NCI-H2196 treated with DMSO at 0.1 percent for 48 hours (cell line): Measurements from ENCODE around the gene RFT1.

Experiments
- DNase-seq: peaks from one replicate; lab custom pipeline; 2025; ENCODE audit not compliant: unreplicated experiment; lab: John Stamatoyannopoulos, UW

The RFT1 gene

DNA sequence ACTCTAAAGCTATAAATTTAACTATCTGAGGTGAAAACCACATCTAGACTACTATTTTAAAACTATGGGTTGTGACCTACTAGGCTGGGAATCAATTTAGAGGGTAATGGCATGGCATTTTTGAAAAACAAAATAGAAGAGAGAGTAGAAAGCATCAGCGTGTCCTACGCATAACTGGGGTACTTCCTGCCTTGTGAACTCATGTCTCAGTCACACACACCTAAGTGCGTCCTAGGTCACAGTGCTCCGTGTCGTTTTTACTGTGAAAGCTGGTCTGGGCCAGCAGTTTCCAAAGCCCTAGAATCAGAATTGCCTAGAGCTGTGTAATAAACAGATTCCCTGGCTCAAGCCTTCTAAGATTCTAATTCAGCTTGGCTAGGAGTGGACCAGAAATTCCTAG lies 32.3 kb downstream of the RFT1 start:
- no peak for DNase-seq

DNA sequence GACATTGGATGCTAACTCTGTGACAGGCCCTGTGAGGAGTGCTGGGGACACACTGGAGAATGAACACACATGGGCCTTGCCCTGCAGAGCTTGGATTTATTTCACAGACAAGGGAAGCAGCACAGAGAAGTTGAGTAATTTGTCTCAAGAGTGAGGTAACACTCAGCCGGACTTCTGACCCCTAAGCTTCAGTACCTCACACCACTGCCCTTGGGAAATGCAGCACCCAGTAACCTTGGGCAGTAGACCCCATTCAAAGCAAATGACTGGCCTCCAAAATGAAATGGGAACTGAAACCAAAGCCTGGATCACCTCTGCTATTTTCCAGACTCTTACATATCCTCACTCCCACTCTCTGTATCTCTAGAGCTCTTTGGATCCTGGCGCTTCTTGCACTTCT lies 37.3 kb downstream of the RFT1 start:
- DNase-seq, result no peak

- no peak for DNase-seq
Measured at GRCh38 chr3:53092216-53092615, 38.0 kb downstream of the RFT1 start.

GRCh38 chr3:53091011-53091410 lies 39.2 kb downstream of the RFT1 start:
- no peak for DNase-seq

DNA sequence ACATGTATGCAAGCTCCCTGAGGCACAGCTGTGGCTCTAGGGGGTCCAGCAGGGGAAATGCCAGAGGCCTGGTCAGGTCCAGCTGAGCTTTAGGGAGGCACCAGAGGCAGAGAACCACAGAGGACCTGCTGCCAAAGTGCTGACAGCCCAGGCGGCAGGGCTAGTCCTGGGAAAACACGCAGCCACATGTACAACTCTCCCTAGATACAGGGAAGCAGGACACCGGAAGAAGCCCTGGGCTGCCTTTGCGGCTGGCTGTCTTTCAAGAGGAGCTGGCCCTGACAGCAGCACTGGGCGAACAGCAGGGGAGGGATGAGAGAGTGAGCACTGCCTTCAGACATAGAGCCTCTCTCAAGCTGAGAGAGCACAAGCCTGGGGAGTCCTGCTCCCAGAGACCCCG lies 40.7 kb downstream of the RFT1 start:
- no peak for DNase-seq

DNA sequence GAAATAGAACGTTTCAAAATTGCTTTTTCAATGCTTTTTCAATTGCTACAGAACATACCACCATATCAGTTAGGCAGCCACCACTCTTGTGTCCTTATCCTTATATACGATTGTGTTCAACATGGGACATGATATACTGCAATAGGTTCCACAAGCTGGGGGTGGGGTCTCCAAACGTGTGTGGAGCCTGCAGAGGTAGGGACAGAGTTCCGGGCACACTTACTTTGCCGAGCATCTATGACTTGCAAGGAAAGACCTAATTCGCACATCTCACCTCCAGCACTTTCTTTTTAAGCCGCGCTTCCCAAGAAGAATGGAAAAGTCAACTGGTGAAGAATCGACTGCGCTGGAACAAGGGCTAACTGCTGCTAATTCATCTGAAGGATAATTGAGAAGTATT lies 44.8 kb downstream of the RFT1 start:
- DNase-seq, result no peak

DNA sequence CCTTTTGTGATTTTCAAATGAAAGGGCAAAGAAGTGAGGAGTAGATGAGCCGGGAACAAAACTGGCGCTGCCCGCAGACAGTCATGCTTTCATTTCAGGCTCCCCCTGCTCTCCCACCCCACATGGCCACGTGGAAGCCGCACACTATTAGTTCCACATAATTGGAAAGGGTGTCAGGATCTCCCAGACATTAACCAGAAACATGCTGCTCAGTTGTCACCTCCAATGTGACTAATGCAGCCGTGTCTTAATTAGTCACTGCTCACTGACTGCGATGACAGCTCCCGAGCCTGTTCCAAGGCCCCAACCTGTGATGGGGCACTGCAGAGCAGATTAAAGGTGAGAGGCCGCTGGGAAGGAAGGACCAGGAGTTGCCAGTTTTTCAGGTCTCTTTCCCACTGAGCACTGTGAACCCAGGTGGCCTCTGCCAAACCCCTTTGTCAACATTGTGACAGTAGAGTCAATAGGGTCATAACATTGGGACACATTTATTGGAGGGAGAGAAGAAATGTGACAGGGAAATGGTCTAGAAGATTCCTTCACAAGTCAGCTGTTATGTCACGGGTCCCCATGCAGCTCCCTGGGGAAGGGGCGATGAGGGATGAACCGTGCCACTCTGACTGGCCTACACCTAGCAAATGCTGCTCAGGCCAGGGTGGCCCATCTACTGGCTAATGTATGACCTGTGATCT lies 45.8 kb downstream of the RFT1 start:
- DNase-seq, result no peak

DNA sequence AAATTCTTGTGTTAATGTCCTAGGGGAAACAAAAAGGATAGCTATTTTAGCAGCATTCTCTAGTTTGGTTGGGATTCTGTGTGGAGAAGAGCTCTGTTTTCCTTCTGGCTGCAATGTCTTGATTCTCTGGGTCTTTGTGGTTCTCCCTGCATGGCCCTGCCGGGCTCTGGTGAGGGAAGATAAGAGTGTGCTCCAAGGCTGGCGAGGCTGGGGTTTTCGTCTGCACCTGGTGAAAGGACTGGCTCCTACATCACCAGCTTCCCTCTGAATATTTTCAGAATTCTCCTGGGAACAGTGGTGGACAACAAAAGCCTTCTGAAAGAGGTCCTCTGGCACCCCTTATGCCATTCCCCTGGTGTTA lies 46.3 kb downstream of the RFT1 start:
- DNase-seq, result no peak

GRCh38 chr3:53083521-53083920 lies 46.7 kb downstream of the RFT1 start:
- DNase-seq, result no peak

GRCh38 chr3:53082736-53083135 lies 47.5 kb downstream of the RFT1 start:
- DNase-seq, result no peak

DNA sequence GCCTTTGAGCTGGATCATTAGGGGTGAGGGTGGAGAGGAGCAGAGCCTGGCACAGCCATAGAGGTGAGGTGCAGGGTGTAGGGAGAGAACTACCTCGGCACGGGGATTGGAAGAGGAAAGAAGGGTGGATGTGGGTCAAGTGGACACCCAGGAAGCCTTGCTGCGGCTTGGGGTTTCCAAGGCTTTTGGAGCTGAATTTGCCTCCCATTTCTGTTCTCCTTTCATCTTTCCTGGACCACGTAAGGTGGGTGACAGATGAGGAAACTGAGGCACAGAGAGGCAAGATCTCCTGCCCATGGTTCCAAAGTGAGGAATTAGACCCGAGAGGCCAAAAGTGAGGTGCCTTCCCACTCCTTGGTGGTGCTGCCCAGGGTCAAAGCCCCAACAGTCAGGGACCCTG lies 48.9 kb downstream of the RFT1 start:
- no peak for DNase-seq

DNA sequence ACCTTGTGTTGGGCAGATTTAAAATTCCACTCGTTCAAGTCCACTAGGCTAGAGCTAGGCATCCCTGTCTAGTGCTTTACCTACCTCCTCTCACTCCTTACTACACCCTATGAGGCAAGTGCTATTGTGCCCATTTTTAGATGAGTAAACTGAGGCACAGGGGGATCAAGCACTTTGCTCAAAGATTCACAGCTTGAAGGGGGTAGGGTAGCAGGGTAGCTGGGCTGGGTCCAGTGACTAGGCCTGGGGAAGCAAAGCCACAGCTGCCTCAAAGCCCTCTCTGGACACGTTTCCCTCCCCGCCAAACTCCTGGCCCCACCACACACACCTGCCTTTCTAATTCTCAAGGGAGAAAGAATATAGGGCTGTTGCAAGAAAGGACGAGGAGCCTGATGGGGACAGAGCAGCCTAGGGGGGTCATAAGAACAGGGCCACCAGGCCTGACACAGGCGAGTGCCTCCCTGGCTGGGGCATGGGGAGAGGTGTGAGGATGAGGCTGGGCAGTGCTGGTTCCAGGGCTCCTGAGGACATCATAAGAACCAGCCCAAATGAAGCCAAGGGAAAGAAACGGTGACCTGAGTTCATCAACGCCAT lies 49.5 kb downstream of the RFT1 start:
- no peak for DNase-seq

DNA sequence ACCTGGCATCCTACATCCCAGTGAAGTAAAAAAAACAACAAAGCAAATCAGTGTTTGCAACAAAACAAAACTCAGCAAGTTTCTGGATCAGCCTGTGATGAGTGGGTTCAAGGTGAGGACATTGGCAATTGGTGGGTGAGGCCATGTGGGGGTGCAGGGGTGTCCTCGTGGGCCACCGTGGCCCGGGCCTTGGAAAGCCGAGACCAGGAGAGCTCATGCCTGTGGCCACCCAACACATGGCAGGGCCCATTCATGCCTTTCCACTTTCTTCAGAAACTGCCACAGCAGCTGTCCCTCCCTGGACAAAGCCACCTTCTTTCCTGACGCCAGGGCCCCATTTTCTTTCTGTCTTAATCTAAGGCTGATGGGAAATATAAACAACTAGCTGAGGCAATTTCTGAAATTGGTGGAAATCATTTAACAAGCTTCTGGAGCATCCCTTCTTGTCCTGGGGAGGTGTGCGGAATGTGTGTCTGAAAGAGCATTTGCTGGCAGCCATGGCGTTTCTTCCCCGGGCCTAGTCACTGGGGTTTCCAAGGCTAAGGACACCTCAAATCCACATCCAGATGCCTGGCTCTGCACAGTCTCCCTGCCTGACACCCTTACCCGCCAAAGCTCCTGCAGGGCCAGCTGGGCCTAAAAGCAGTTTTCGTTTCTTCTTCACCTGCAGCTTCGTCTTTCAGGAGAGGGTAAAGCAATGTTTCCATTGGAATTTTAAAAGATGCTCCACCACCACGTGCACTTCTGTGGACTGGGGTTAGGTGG lies 50.3 kb downstream of the RFT1 start:
- no peak for DNase-seq

DNA sequence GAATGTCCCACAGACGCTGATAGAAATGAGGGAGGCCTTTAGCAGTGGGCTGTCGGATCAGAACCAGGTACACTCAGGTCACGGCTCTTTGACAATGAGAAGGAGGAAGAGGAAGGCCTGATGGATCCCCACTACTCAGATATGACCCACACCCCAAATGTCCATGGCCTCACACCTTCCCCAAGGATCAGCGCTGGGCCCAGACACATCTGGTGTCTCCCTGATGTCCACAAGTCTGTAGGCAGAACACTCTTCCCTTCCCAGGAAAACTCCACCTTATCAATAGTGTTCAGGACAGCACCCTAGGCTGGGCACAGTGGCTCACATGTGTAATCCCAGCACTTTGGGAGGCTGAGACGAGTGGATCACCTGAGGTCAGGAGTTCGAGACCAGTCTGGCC lies 51.1 kb downstream of the RFT1 start:
- DNase-seq, result no peak

DNA sequence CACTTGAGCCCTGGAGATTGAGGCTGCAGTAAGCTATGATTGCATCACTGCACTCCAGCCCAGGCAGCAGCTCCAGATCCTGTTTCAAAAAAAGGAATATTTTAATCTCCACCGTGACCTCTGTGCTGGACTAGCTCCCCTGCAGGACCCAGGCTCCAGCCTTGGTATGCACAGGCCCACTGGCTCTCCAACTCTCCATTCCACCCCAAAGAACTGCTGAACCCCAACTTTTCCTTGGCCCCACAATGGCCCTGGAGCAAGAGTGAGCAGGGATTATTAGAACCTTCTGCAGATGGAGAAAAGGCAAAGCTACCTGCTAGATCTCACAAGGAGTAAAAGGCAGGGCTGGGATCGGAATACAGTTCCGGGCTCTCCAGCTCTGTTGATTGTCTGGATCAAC lies 51.6 kb downstream of the RFT1 start:
- no peak for DNase-seq

DNA sequence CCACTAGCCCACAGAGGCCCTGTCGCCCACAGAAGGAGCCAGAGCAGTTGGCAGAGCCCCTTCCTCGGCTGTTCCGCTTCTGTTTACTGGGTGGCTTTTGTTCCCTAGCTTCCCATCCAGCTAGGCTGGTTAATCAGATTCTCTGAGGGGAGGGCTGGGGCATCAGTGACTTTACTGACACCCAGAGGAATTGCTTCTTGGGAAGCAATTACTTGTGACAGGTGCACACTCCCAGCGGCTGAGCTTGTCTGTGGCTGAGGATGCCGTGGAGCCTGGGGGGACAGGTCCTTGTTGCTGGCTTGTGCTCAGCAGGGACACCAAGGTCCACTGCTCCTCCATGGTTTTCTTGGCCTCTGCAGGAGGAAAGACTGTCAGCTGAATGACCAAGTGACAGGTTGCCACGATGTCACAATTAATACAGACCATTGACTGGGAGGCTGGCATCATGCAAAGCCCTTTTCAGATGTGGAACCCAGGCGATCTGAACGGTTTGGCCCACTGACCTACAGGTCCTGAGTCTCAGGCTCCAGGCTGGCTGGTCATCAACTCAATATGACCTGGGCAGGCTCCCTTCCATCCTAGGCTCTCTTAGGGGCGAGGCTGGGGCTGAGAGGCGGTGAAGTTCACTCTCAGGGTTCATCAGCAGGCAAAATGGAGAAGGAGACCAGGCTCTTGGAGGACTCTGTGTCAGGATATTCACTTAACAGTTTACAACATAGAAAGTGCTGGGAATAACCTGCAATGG lies 52.6 kb downstream of the RFT1 start:
- no peak for DNase-seq

- no peak for DNase-seq
Measured at GRCh38 chr3:53075743-53076140, 54.5 kb downstream of the RFT1 start.

GRCh38 chr3:53074761-53075742 lies 55.2 kb downstream of the RFT1 start:
- DNase-seq, result no peak

DNA sequence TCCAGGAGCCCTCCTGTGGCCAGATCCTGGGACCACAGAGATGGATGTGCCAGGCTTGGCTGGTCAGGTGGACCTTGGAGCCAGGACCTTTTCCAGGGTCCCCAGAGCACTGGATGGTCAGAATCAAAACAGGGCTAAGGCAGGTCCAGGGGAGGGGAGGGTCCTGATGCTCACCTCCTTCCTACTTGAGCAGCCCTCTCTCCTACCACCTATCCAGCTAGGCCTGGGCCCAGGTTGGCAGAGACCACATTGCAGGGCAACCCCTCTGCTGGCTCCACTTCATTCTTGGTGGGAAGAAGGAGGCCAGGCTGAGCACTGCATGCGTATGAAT lies 55.9 kb downstream of the RFT1 start:
- no peak for DNase-seq

DNA sequence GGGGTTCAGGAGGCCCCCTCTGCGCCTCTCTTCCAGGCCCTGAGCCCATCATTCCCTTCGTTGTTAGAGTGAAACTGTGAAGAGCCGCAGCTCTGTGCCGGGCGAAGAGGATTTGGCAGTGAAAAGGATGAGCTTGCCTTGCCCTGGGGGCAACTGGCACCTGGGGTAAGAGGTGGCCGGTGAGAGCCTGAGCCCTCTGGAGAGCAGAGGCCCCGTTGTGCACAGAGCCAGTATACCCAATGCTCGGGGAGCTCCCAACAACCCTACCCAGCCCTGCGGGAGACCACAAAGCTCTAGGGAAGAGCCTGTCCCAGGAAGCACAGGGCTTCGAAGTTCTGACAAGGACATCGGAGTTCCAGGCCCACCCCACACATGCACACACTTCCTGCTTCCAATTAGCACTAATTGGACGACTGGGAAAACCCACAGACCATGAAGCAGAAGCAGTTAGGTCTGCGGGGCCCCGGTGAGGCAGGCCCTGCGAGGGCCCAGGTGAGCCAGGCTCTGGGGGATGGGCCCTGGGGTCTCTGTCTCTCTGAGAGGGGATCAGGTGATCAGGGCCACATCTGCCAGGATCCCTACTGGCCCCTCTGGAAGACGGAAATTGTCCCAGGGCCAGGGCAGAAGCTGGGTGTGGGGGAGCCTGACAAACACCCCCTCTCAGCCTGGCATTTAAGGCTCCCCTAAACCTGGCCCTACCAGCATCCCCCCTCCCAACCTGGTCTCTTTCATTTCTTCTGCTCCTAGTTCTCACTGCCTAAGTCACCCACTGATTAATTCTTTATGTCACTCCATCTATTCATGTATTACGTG lies 56.5 kb downstream of the RFT1 start:
- DNase-seq, result no peak
